ENCODE data around the gene C19orf81.
A peak's percentile ranks its signal among the peaks of the same experiment; 100 is the strongest.

C19orf81 gene

GRCh38 chr19:50695251-50696093, 46.2 kb downstream of the C19orf81 start:
- Histone ChIP-seq H3K4me3 (ENCODE audit: low read depth, low read length) (no peak overlapping the region), H3K9me3 (ENCODE audit: control insufficient read depth, insufficient read depth, low read depth, low read length) (no peaks in the 10 kb centered on the region), H3K27ac (ENCODE audit: extremely low read depth, low read depth, low read length) (no peak overlapping the region), H3K4me1 (ENCODE audit: control insufficient read depth, insufficient read depth, low read length) (no peaks in the 10 kb centered on the region), H3K36me3 (ENCODE audit: control insufficient read depth in 2 of 2, insufficient read depth in 1 of 2, low read length in 2 of 2) (no peaks in the 10 kb centered on the region)
- ChIA-PET POLR2A (interaction anchor here (0.5 to 0.7 kb wide), 3 partner anchors 29 to 1020 kb away, joined by 3 to 4 read pairs (median 3); no protein-coding TSS in a partner anchor), CTCF (interaction anchor here (0.6 to 1.4 kb wide), 2 partner anchors 8 to 10 kb away, joined by 3 read pairs; no protein-coding TSS in a partner anchor)
- TF ChIP-seq ZNF398 (tag by site-specific recombination; IDR thresholded peaks at IDR 0.05): peak; percentile 85
- TF ChIP-seq ZNF280C (tag by site-specific recombination; IDR thresholded peaks at IDR 0.05): no peak
- TF ChIP-seq ZFHX2 (tag by site-specific recombination; conservative IDR thresholded peaks at IDR 0.05): peak; percentile 48; the same call in 1 of the 2 replicates
- 0 out of 2 replicates have a peak, but pooled peaks have one; percentile 34 for TF ChIP-seq ZNF600 (tag by site-specific recombination; IDR thresholded peaks at IDR 0.05)
- no peak for TF ChIP-seq ZNF621 (tag by site-specific recombination; IDR thresholded peaks at IDR 0.05)
- TF ChIP-seq PRDM10 (tag by site-specific recombination; IDR thresholded peaks at IDR 0.05): no peak
- TF ChIP-seq ZNF791 (tag by site-specific recombination; IDR thresholded peaks at IDR 0.05): no peak
- peak; percentile 44; the same call in 1 of the 2 replicates for TF ChIP-seq ZBTB10 (tag by site-specific recombination; IDR thresholded peaks at IDR 0.05)
- TF ChIP-seq SP2 (tag by site-specific recombination; IDR thresholded peaks at IDR 0.05): peak; percentile 20; the same call in 1 of the 2 replicates
- peak; percentile 50; the same call in 1 of the 2 replicates for TF ChIP-seq GLIS2 (tag by site-specific recombination; IDR thresholded peaks at IDR 0.05)
- TF ChIP-seq KLF10 (tag by site-specific recombination; IDR thresholded peaks at IDR 0.05): no peak
- TF ChIP-seq ZNF302 (tag by site-specific recombination; IDR thresholded peaks at IDR 0.05; ENCODE audit: low read depth): no peak
- TF ChIP-seq ZNF37A (tag by site-specific recombination; IDR thresholded peaks at IDR 0.05): no peak
- TF ChIP-seq SP7 (tag by site-specific recombination; IDR thresholded peaks at IDR 0.05): no peak
- peak; percentile 53 for TF ChIP-seq ZBTB26 (tag by site-specific recombination; optimal IDR thresholded peaks at IDR 0.05)
- no peak for TF ChIP-seq ZNF580 (tag by site-specific recombination; IDR thresholded peaks at IDR 0.05)
- TF ChIP-seq ZBTB21 (tag by site-specific recombination; IDR thresholded peaks at IDR 0.05): no peak
- no peak for TF ChIP-seq ZNF837 (tag by site-specific recombination; IDR thresholded peaks at IDR 0.05)
- TF ChIP-seq ZBTB17 (tag by site-specific recombination; IDR thresholded peaks at IDR 0.05): 0 out of 2 replicates have a peak, but pooled peaks have one; percentile 32
- TF ChIP-seq ZNF341 (tag by site-specific recombination; IDR thresholded peaks at IDR 0.05; ENCODE audit: low read depth): peak; percentile 77
- TF ChIP-seq SP3 (tag by site-specific recombination; IDR thresholded peaks at IDR 0.05): peak; percentile 41
- TF ChIP-seq ZNF664 (tag by site-specific recombination; IDR thresholded peaks at IDR 0.05): no peak
- no peak for TF ChIP-seq ZEB2 (tag by site-specific recombination; IDR thresholded peaks at IDR 0.05)
- TF ChIP-seq ZBTB7A (tag by site-specific recombination; IDR thresholded peaks at IDR 0.05; ENCODE audit: low read depth): 0 out of 2 replicates have a peak, but pooled peaks have one; percentile 11
- peak; percentile 45 for TF ChIP-seq ZIC2 (tag by site-specific recombination; IDR thresholded peaks at IDR 0.05)
